MG63 (cell line): Measurements from ENCODE around the gene SHPK. TPM values are rescaled to one million over a fixed set of nuclear protein-coding genes. Genes with fewer than 3 reads are reported as not detected.

Source experiments
- DNase-seq: peaks from one replicate; pipeline ENCODE4 v3.0.0-alpha.2; 2020
- H3K27me3 ChIP-seq: fragments of 250-450 bp; sonication (Bioruptor Pico); 2 replicates; pipeline ENCODE4 v1.5.1; 2020; ENCODE audit warnings: mild to moderate bottlenecking, moderate library complexity
- H3K36me3 ChIP-seq: fragments of 250-450 bp; sonication (Bioruptor Pico); 2 replicates; pipeline ENCODE4 v1.5.1; 2020; ENCODE audit warnings: mild to moderate bottlenecking, moderate library complexity
- H3K4me3 ChIP-seq: fragments of 250-450 bp; sonication (Bioruptor Pico); 2 replicates; pipeline ENCODE4 v1.5.1; 2020; ENCODE audit warnings: mild to moderate bottlenecking, moderate library complexity
- H3K9me3 ChIP-seq: fragments of 250-450 bp; sonication (Bioruptor Pico); 2 replicates; pipeline ENCODE4 v1.5.1; 2020; ENCODE audit warnings: mild to moderate bottlenecking, moderate library complexity
- total RNA-seq: library from RNA; depleted of rRNA; stranded (reverse); fragments of >200 nt; shearing (Covaris generic); gene quantifications from 2 replicates; pipeline ENCODE4 v1.2.3, GENCODE V29; 2014; ENCODE audit warnings: low replicate concordance; rRNA removed

Gene SHPK, protein sequence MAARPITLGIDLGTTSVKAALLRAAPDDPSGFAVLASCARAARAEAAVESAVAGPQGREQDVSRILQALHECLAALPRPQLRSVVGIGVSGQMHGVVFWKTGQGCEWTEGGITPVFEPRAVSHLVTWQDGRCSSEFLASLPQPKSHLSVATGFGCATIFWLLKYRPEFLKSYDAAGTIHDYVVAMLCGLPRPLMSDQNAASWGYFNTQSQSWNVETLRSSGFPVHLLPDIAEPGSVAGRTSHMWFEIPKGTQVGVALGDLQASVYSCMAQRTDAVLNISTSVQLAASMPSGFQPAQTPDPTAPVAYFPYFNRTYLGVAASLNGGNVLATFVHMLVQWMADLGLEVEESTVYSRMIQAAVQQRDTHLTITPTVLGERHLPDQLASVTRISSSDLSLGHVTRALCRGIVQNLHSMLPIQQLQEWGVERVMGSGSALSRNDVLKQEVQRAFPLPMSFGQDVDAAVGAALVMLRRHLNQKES
- 2.9 and 3.8 TPM in 2 replicates for total RNA-seq

GRCh38 chr17:3636154-3636907 is at the start of gene SHPK, which contains the start of gene CTNS:
Gene SHPK, minus strand, starts transcription at chr17:3636250. Its CDS starts 31 bp downstream, at chr17:3636219.
Gene CTNS, plus strand, starts transcription at chr17:3636760. Its CDS starts 3,447 bp downstream, at chr17:3640207.
- H3K36me3 ChIP-seq = no peaks in the 10 kb centered on the region

GRCh38 chr17:3685174-3685573 is 49.1 kb upstream of the SHPK start:
- no peak overlapping the region for H3K4me3 ChIP-seq
- H3K36me3 ChIP-seq = no peaks in the 10 kb centered on the region
- DNase-seq = no peak
- H3K9me3 ChIP-seq = no peaks in the 10 kb centered on the region
- H3K27me3 ChIP-seq = no peaks in the 10 kb centered on the region

More at GRCh38 chr17:3636154-3636907, at the start of gene SHPK, which contains the start of gene CTNS:
- H3K27me3 ChIP-seq = no peaks in the 10 kb centered on the region
- H3K4me3 ChIP-seq = peak within 1 kb of the TSS; percentile 93
- peak; percentile 92 for DNase-seq
- no peaks in the 10 kb centered on the region for H3K9me3 ChIP-seq

DNA sequence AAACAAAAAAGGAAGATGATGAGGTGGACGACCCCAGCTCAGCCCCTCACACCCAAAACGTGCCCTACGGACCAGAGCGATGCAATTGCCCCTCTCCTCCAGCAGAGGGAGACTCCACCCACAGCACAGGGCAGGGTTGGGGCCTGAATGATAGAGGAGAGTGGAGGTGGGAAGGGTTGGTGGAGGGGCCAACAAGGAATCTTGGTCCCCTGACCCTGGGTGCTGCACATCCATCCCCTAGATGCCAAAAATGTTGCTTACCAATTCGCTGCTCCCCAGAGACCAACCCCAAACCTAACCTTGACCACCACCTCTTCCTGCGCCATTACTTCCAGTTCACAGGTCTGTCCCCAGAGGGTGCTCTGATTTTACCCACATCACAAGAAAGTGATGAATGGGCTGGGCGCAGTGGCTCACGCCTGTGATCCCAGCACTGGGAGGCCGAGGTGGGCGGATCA is 47.0 kb upstream of the SHPK start:
- H3K4me3 ChIP-seq = no peak overlapping the region
- H3K27me3 ChIP-seq = no peaks in the 10 kb centered on the region
- H3K9me3 ChIP-seq = no peaks in the 10 kb centered on the region
- H3K36me3 ChIP-seq = no peaks in the 10 kb centered on the region
- no peak for DNase-seq

DNA sequence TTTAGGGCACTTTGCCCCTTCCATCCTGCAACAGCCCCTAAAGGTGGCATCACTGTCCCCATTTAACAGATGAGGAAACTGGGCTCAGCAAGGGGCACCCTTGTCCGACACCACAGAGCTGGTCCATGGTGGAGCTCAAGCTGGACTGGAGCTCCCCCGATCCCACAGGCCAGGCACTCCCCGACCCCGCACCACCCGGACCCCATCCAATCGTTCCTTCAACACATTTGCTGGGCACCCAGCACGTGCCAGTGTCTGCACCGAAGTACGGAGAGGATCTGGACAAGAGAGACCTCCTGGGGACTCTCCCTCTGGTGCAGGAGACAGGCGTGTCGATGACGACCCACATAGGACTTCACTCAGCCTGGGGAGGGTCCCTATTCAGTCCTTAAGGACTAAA is 46.0 kb upstream of the SHPK start:
- Histone ChIP-seq H3K9me3 (no peaks in the 10 kb centered on the region), H3K36me3 (no peaks in the 10 kb centered on the region), H3K27me3 (no peaks in the 10 kb centered on the region), H3K4me3 (no peak overlapping the region)
- no peak for DNase-seq

DNA sequence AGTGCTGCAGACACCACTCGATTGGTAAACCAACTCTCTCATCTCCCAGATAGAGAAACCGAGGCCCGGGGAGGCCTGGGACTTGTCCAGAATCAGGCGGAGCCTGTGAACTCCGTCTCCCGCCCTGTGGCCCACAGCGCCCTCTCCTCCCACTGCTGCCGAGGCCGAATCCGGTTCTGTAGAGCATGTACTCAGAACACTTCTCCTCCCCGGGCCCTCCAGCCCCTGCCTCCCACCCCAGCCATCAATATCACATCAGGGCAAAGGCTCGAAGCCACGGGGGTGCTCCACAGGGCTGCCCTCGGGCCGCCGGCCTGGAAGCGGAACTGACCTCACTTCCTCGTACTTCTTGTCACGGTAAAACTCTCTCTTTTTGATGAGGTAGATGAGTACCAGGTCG is 45.5 kb upstream of the SHPK start:
- Histone ChIP-seq H3K4me3 (no peak overlapping the region), H3K27me3 (no peaks in the 10 kb centered on the region), H3K36me3 (no peaks in the 10 kb centered on the region), H3K9me3 (no peaks in the 10 kb centered on the region)
- no peak for DNase-seq

- no peak for DNase-seq
- Histone ChIP-seq H3K27me3 (no peaks in the 10 kb centered on the region), H3K9me3 (no peaks in the 10 kb centered on the region), H3K36me3 (no peaks in the 10 kb centered on the region), H3K4me3 (no peak overlapping the region)
Measured at GRCh38 chr17:3681057-3681456, 45.0 kb upstream of the SHPK start.

DNA sequence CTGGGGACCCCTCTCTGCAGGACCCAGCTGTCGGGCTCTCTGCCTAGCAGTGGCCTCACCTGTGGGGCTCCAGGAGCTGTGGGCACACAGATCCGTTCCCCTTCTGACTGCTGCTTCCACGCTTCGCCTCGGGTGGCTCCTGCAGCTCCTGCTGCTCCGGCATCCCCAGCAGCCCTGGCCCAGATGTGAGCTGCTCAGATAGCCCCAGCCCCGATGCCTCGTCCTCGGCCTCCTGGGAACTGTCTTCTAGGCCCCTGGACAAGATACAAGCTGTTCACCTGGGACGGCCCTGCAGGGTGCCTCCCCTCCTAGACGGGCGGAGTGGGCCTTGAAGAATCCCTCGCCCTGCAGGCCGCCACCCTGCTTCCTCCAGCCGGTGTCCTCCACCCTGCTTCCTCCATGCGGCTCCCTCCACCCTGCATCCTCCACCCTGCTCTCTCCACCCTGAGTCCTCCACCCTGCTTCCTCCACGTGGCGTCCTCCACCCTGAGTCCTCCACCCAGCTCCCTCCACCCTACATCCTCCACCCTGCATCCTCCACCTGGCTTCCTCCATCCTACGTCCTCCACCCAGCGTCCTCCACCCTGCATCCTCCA is 43.6 kb upstream of the SHPK start:
- Histone ChIP-seq H3K36me3 (no peaks in the 10 kb centered on the region), H3K27me3 (no peaks in the 10 kb centered on the region), H3K9me3 (no peaks in the 10 kb centered on the region), H3K4me3 (no peak overlapping the region)
- DNase-seq = no peak

GRCh38 chr17:3678821-3679530 is 42.9 kb upstream of the SHPK start:
- DNase-seq = no peak
- no peaks in the 10 kb centered on the region for H3K36me3 ChIP-seq
- no peaks in the 10 kb centered on the region for H3K27me3 ChIP-seq
- no peaks in the 10 kb centered on the region for H3K9me3 ChIP-seq
- H3K4me3 ChIP-seq = no peak overlapping the region

DNA sequence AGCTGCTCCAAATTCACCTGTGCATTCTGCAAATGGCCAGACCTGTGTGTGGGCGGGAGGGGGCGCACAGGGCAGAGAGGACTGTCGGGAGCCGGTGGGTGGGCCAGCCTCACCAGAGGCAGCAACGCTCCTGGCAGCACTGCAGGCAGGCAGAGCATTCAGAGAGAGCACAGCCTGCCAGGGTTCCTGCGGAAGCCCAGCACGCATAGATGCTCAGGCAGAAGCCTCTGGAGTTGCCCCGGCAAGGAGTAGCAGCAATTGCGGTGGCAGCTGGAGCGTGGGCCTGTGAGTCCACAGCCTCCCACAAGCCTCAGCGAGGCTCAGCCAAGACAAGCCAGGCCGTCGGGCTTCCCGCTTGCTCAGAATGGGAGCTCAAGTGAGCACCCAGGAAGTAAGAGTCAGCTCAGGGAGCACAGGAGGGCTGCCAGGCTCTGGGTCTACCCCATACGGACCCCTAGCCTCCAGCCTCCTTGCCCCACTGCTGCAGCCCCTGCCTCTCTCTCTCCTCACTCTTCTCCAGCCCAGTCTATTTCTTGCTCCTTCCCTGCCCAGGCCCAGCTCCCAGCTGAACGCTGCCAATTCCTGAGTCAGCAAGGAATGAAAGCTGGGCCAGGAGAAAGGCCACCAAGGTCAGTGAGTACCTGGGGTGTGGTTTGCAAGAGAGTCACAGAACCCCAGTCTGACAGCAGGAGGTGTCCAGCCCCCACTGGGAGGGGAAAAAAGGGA is 42.2 kb upstream of the SHPK start:
- peak; percentile 32 for DNase-seq
- Histone ChIP-seq H3K36me3 (no peaks in the 10 kb centered on the region), H3K4me3 (no peak overlapping the region), H3K9me3 (no peaks in the 10 kb centered on the region), H3K27me3 (no peaks in the 10 kb centered on the region)

DNA sequence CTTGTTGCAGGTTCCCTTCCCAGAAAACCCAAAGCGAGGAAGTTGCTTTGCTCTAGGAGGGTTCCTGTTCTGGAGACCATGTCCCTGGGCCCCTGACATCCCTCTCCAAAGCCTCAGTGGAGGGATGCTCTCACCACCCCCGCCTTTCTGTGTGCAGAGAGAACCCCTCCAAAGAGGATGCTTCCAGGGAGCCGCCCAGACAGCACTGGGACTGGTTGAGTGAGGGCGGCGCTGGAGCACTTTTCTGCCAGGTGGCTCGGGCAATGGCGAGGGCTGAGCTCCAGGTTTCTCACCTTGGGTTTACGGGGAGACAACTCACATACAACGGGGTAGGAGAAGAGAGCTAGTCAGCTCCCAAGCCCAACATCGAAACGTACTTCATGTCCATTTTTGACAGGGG is 39.8 kb upstream of the SHPK start:
- no peaks in the 10 kb centered on the region for H3K27me3 ChIP-seq
- no peaks in the 10 kb centered on the region for H3K9me3 ChIP-seq
- H3K36me3 ChIP-seq = no peaks in the 10 kb centered on the region
- no peak overlapping the region for H3K4me3 ChIP-seq
- DNase-seq = no peak

DNA sequence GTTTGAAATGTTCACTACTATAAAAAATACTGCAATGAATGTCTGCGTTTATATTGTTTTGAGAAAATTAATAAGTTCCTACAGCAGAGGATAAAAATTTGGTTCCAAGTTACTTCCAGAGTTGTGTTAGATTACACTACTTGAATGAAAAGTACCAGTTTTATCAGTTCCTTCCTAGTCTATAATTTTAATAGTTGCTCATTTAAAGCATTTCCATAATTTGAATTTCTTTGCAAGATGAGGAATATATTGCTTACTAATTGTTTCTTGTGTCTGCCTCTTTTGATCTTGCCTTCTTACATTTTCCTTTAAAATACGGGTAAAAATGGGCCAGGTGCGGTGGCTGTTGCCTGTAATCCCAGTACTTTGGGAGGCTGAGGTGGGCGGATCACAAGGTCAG is 36.5 kb upstream of the SHPK start:
- no peak overlapping the region for H3K4me3 ChIP-seq
- no peak for DNase-seq
- H3K9me3 ChIP-seq = no peaks in the 10 kb centered on the region
- H3K36me3 ChIP-seq = peaks cover 7% of the 10 kb centered on the region
- no peaks in the 10 kb centered on the region for H3K27me3 ChIP-seq

- no peak for DNase-seq
- peaks cover 11% of the 10 kb centered on the region for H3K36me3 ChIP-seq
- H3K9me3 ChIP-seq = no peaks in the 10 kb centered on the region
- no peaks in the 10 kb centered on the region for H3K27me3 ChIP-seq
- peak overlapping the region; percentile 99 for H3K4me3 ChIP-seq
Measured at GRCh38 chr17:3669548-3669947, 33.5 kb upstream of the SHPK start.

- Histone ChIP-seq H3K36me3 (peaks cover 14% of the 10 kb centered on the region), H3K9me3 (no peaks in the 10 kb centered on the region), H3K4me3 (peak overlapping the region; percentile 99), H3K27me3 (no peaks in the 10 kb centered on the region)
- DNase-seq = no peak
Measured at GRCh38 chr17:3669085-3669347, 33.0 kb upstream of the SHPK start.

DNA sequence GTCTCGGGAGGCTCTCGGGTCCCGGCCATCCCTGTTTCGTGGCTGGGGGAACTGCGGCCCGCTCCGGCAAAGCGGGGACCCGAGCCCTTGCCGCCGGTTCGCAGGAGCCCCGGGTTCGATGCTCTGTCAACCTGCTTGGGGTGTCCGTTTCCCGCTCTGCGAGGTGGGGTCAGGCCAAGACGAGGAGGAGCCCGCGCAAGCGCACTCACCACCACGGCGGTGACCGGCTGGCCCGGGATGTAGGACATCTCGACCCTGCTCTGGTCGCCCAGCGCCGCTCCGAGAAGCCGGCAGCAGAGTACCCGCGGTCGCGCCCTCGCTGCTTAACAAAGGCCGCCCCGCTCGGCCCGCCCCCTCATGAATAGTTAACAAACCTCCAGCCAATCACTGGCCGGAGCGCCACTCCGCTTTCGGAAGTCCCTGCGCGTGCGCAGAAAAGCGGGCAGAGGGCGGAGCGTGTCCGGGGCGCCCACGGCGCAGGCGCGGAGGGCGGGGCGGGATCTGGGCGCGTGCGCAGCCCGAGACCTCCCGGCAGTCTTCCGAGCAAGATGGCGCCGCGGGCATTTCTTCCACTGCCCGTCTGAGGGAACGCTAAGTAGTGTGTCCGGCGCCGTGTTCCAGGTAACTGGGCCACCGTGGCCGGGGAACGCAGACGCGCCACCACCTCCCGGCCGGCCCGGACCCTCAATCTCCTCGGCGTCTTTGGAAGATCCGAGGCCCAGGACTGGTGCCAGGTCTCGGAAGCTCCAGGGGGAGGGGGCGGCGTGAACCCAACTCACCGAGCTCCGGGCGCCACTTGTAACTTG is 32.4 kb upstream of the SHPK start, which contains the start of the genes EMC6 and TAX1BP3:
EMC6 (plus strand) TSS at position 534 of the 806 bp plus-strand sequence. CDS start 335 bp downstream, outside the sequence.
TAX1BP3 (minus strand) TSS at position 300 of the 806 bp plus-strand sequence; CDS start at position 248, 52 bp downstream.
- peak; percentile 92 for DNase-seq
- Histone ChIP-seq H3K4me3 (peak within 1 kb of the TSS; percentile 99), H3K36me3 (peaks cover 14% of the 10 kb centered on the region), H3K27me3 (no peaks in the 10 kb centered on the region), H3K9me3 (no peaks in the 10 kb centered on the region)
